Neuronal stem cell (in vitro differentiated cells): ENCODE measurements around the gene TBPL2.

Experiments used
- DNase-seq: peaks from one replicate; pipeline ENCODE4 v3.0.0-alpha.2; 2013; ENCODE audit warnings: low spot score
- H2AFZ ChIP-seq: one replicate; pipeline ENCODE4 v1.6.1; 2013; ENCODE audit warnings: mild to moderate bottlenecking, low read length, inconsistent platforms
- H2AK5ac ChIP-seq: 2 replicates; pipeline ENCODE4 v1.6.1; 2013; ENCODE audit warnings: low read depth, mild to moderate bottlenecking, inconsistent platforms, low read length, moderate library complexity, mixed read lengths
- H2BK120ac ChIP-seq: 2 replicates; pipeline ENCODE4 v1.6.1; 2013; ENCODE audit warnings: low read depth, mild to moderate bottlenecking, inconsistent platforms, low read length, moderate library complexity, mixed read lengths
- H2BK12ac ChIP-seq: one replicate; pipeline ENCODE4 v1.6.1; 2013; ENCODE audit warnings: low read length, inconsistent platforms
- H2BK15ac ChIP-seq: 2 replicates; pipeline ENCODE4 v1.6.1; 2013; ENCODE audit warnings: mild to moderate bottlenecking, low read length, inconsistent platforms, mixed read lengths
- H2BK5ac ChIP-seq: one replicate; pipeline ENCODE4 v1.6.1; 2013; ENCODE audit warnings: inconsistent platforms, mild to moderate bottlenecking, low read length, moderate library complexity
- H3K14ac ChIP-seq: one replicate; pipeline ENCODE4 v1.6.1; 2013; ENCODE audit warnings: low read length, inconsistent platforms
- H3K18ac ChIP-seq: 2 replicates; pipeline ENCODE4 v1.6.1; 2013; ENCODE audit warnings: low read length, inconsistent platforms
- H3K23ac ChIP-seq: 2 replicates; pipeline ENCODE4 v1.6.1; 2013; ENCODE audit warnings: low read depth, mild to moderate bottlenecking, mixed read lengths, low read length, inconsistent platforms; ENCODE audit not compliant: poor library complexity
- H3K27ac ChIP-seq: replicated peaks from 3 replicates; pipeline ENCODE4 v1.5.1; 2013; ENCODE audit warnings: low read length, inconsistent platforms
- H3K27me3 ChIP-seq, 3 experiments: 2 replicates each; pipeline ENCODE4 v1.6.1; 2013; ENCODE audit warnings: low read length in 3 of 3, mild to moderate bottlenecking in 2 of 3, inconsistent platforms in 1 of 3, low read depth in 1 of 3, mixed read lengths in 1 of 3, moderate library complexity in 1 of 3; ENCODE audit not compliant: control insufficient read depth in 3 of 3, insufficient read depth in 3 of 3
- H3K36me3 ChIP-seq, 2 donors: replicated peaks in 1 of 2; 2 replicates each; pipeline ENCODE4 v1.6.1; 2013; ENCODE audit warnings: low read length in 2 of 2; ENCODE audit not compliant: control insufficient read depth in 2 of 2, insufficient read depth in 2 of 2
- H3K4ac ChIP-seq: 2 replicates; pipeline ENCODE4 v1.6.1; 2013; ENCODE audit warnings: inconsistent platforms, mild to moderate bottlenecking, low read length, moderate library complexity
- H3K4me1 ChIP-seq, 2 donors: 1 replicate in 1 of 2; 2 replicates in 1 of 2; pipeline ENCODE4 v1.6.1; 2013; ENCODE audit warnings: low read length in 2 of 2, low read depth in 1 of 2; ENCODE audit not compliant: control insufficient read depth in 2 of 2, insufficient read depth in 1 of 2
- H3K4me2 ChIP-seq: one replicate; pipeline ENCODE4 v1.6.1; 2013; ENCODE audit warnings: mild to moderate bottlenecking, low read length, inconsistent platforms; ENCODE audit not compliant: insufficient read depth, poor library complexity, severe bottlenecking
- H3K4me3 ChIP-seq, 2 donors: 2 replicates each; pipeline ENCODE4 v1.5.1; 2013; ENCODE audit warnings: low read length in 2 of 2, mild to moderate bottlenecking in 2 of 2, inconsistent platforms in 1 of 2, moderate library complexity in 1 of 2
- H3K79me1 ChIP-seq: one replicate; pipeline ENCODE4 v1.6.1; 2013; ENCODE audit warnings: low read depth, mild to moderate bottlenecking, inconsistent platforms, low read length, moderate library complexity
- H3K9ac ChIP-seq: one replicate; pipeline ENCODE4 v1.6.1; 2013; ENCODE audit warnings: mild to moderate bottlenecking, low read depth, low read length, inconsistent platforms; ENCODE audit not compliant: poor library complexity
- H3K9me3 ChIP-seq, 2 donors: replicated peaks in 1 of 2; 2 replicates each; pipeline versions ENCODE3 to v1.6.1; 2013; ENCODE audit warnings: low read length in 2 of 2, mild to moderate bottlenecking in 2 of 2, inconsistent platforms in 1 of 2, low read depth in 1 of 2, mixed read lengths in 1 of 2, moderate library complexity in 1 of 2; ENCODE audit not compliant: control insufficient read depth in 2 of 2, insufficient read depth in 1 of 2
- H4K8ac ChIP-seq: one replicate; pipeline ENCODE4 v1.6.1; 2013; ENCODE audit warnings: low read depth, mild to moderate bottlenecking, inconsistent platforms, low read length, moderate library complexity
- H4K91ac ChIP-seq: one replicate; pipeline ENCODE4 v1.6.1; 2013; ENCODE audit warnings: low read length, low read depth, mild to moderate bottlenecking, inconsistent platforms; ENCODE audit not compliant: poor library complexity
- WGBS, 2 donors: extraction: QIAGEN DNeasy Blood & Tissue Kit; methylation state at CpG; one replicate each; pipeline ENCODE4 v1.1.7; 2013; ENCODE audit warnings: missing lambda C conversion rate in 2 of 2, mixed read lengths in 1 of 2; ENCODE audit not compliant: insufficient read length in 2 of 2, insufficient replicate concordance in 1 of 2; ENCODE audit errors: extremely low coverage in 2 of 2; 5-methylcytosine and 5-hydroxymethylcytosine counted together

TBPL2 gene

GRCh38 chr14:55418411-55418810 is 22.0 kb downstream of the TBPL2 start:
- Histone ChIP-seq H3K4me2 (no peak overlapping the region), H3K4me3 (no peak overlapping the region), H3K23ac (no peak overlapping the region), H3K9ac (no peak overlapping the region), H4K8ac (no peak overlapping the region), H3K27me3 (peaks cover 0 to 20% (median 0%) of the 10 kb centered on the region in 3 experiments), H3K27ac (no peak overlapping the region), H2BK15ac (no peak overlapping the region), H2AK5ac (no peak overlapping the region), H3K18ac (no peak overlapping the region), H2BK120ac (no peak overlapping the region), H3K36me3 (no peaks in the 10 kb centered on the region), H4K91ac (no peak overlapping the region), H3K4ac (no peak overlapping the region), H3K79me1 (no peaks in the 10 kb centered on the region), H3K9me3 (no peaks in the 10 kb centered on the region), H2BK5ac (no peak overlapping the region), H2BK12ac (no peak overlapping the region), H2AFZ (peak overlapping the region; percentile 51), H3K14ac (no peak overlapping the region), H3K4me1 (peaks cover 0 to 5% of the 10 kb centered on the region in 2 donors)
- no peak for DNase-seq
- no CpG with 5 or more reads among the region's 6 CpGs for WGBS, 2 donors

GRCh38 chr14:55417955-55418354 is 22.5 kb downstream of the TBPL2 start:
- Histone ChIP-seq H2BK15ac (no peak overlapping the region), H3K4me3 (no peak overlapping the region), H3K14ac (no peak overlapping the region), H4K8ac (no peak overlapping the region), H2AFZ (no peak overlapping the region), H3K4ac (no peak overlapping the region), H3K18ac (no peak overlapping the region), H3K9ac (no peak overlapping the region), H3K27ac (no peak overlapping the region), H3K27me3 (peaks cover 0 to 16% (median 0%) of the 10 kb centered on the region in 3 experiments), H3K4me1 (peaks cover 0 to 5% of the 10 kb centered on the region in 2 donors), H3K36me3 (no peaks in the 10 kb centered on the region), H3K4me2 (no peak overlapping the region), H3K79me1 (no peaks in the 10 kb centered on the region), H2BK12ac (no peak overlapping the region), H4K91ac (no peak overlapping the region), H2AK5ac (no peak overlapping the region), H3K23ac (no peak overlapping the region), H2BK5ac (no peak overlapping the region), H2BK120ac (no peak overlapping the region), H3K9me3 (no peaks in the 10 kb centered on the region)
- no peak for DNase-seq

GRCh38 chr14:55416866-55417265 is 23.6 kb downstream of the TBPL2 start:
- Histone ChIP-seq H3K23ac (no peak overlapping the region), H4K8ac (no peak overlapping the region), H3K4ac (no peak overlapping the region), H3K4me3 (no peak overlapping the region), H3K9ac (no peak overlapping the region), H2AK5ac (no peak overlapping the region), H4K91ac (no peak overlapping the region), H3K9me3 (no peaks in the 10 kb centered on the region), H3K18ac (no peak overlapping the region), H3K27ac (no peak overlapping the region), H3K79me1 (no peaks in the 10 kb centered on the region), H3K36me3 (no peaks in the 10 kb centered on the region), H3K14ac (no peak overlapping the region), H2BK15ac (no peak overlapping the region), H2AFZ (no peak overlapping the region), H3K27me3 (peaks cover 0 to 16% (median 0%) of the 10 kb centered on the region in 3 experiments), H3K4me1 (peaks cover 2 to 7% of the 10 kb centered on the region in 2 donors), H2BK12ac (no peak overlapping the region), H3K4me2 (no peak overlapping the region), H2BK5ac (no peak overlapping the region), H2BK120ac (no peak overlapping the region)
- no CpG with 5 or more reads among the region's 5 CpGs for WGBS, 2 donors
- DNase-seq: peak; percentile 18

GRCh38 chr14:55414551-55414950 is 25.9 kb downstream of the TBPL2 start:
- no peak overlapping the region for H3K14ac ChIP-seq
- no peak overlapping the region for H3K4ac ChIP-seq
- no peaks in the 10 kb centered on the region for H3K9me3 ChIP-seq
- H2BK12ac ChIP-seq: no peak overlapping the region
- H3K9ac ChIP-seq: no peak overlapping the region
- H2BK120ac ChIP-seq: no peak overlapping the region
- H4K91ac ChIP-seq: no peak overlapping the region
- H2AFZ ChIP-seq: no peak overlapping the region
- H3K79me1 ChIP-seq: peaks cover 5% of the 10 kb centered on the region
- no peak overlapping the region for H4K8ac ChIP-seq
- H3K4me2 ChIP-seq: no peak overlapping the region
- no peak overlapping the region for H2AK5ac ChIP-seq
- no peak overlapping the region for H3K4me3 ChIP-seq
- peaks cover 2 to 10% of the 10 kb centered on the region in 2 donors for H3K4me1 ChIP-seq
- no CpG with 5 or more reads among the region's 3 CpGs for WGBS, 2 donors
- DNase-seq: no peak
- H3K36me3 ChIP-seq: no peaks in the 10 kb centered on the region
- no peak overlapping the region for H2BK5ac ChIP-seq
- no peak overlapping the region for H3K27ac ChIP-seq
- H3K18ac ChIP-seq: no peak overlapping the region
- peaks cover 0 to 9% (median 0%) of the 10 kb centered on the region in 3 experiments for H3K27me3 ChIP-seq
- no peak overlapping the region for H3K23ac ChIP-seq
- H2BK15ac ChIP-seq: no peak overlapping the region
